OCI-M2 (cell line): ENCODE measurements around the gene RNU6-1.

Experiments used
- DNase-seq: peaks from one replicate; lab custom pipeline; 2025; ENCODE audit not compliant: unreplicated experiment; lab: John Stamatoyannopoulos, UW

Gene RNU6-1

GRCh38 chr15:67822537-67823313 lies 17.1 kb downstream of the RNU6-1 start:
- DNase-seq: no peak

GRCh38 chr15:67821784-67822440 lies 17.9 kb downstream of the RNU6-1 start:
- DNase-seq: no peak

GRCh38 chr15:67820992-67821783 lies 18.7 kb downstream of the RNU6-1 start:
- DNase-seq: no peak

- no peak for DNase-seq
Measured at GRCh38 chr15:67820122-67820991, 19.5 kb downstream of the RNU6-1 start.

GRCh38 chr15:67819636-67820035 lies 20.2 kb downstream of the RNU6-1 start:
- no peak for DNase-seq

GRCh38 chr15:67818464-67818863 lies 21.4 kb downstream of the RNU6-1 start:
- no peak for DNase-seq

GRCh38 chr15:67816668-67817067 lies 23.2 kb downstream of the RNU6-1 start:
- DNase-seq: no peak

- DNase-seq: no peak
Measured at GRCh38 chr15:67815036-67815592, 24.7 kb downstream of the RNU6-1 start.

- no peak for DNase-seq
Measured at GRCh38 chr15:67813104-67813634, 26.7 kb downstream of the RNU6-1 start.

- DNase-seq: no peak
Measured at GRCh38 chr15:67812241-67812644, 27.6 kb downstream of the RNU6-1 start.

GRCh38 chr15:67809866-67810265 lies 30.0 kb downstream of the RNU6-1 start:
- DNase-seq: no peak

GRCh38 chr15:67809441-67809840 lies 30.4 kb downstream of the RNU6-1 start:
- no peak for DNase-seq

GRCh38 chr15:67808821-67809220 lies 31.0 kb downstream of the RNU6-1 start:
- no peak for DNase-seq

GRCh38 chr15:67807836-67808235 lies 32.0 kb downstream of the RNU6-1 start:
- no peak for DNase-seq

GRCh38 chr15:67807141-67807540 lies 32.7 kb downstream of the RNU6-1 start:
- no peak for DNase-seq

GRCh38 chr15:67806536-67806935 lies 33.3 kb downstream of the RNU6-1 start:
- DNase-seq: no peak

GRCh38 chr15:67805666-67806516 lies 34.0 kb downstream of the RNU6-1 start:
- no peak for DNase-seq

GRCh38 chr15:67805008-67805665 lies 34.7 kb downstream of the RNU6-1 start:
- DNase-seq: no peak
